NOMO-1 treated with DMSO at 0.1 percent for 48 hours (cell line): Measurements from ENCODE around the gene LIN52.
A peak's percentile ranks its signal among the peaks of the same experiment; 100 is the strongest.

Source experiments
- DNase-seq: peaks from one replicate; lab custom pipeline; 2025; ENCODE audit not compliant: unreplicated experiment; lab: John Stamatoyannopoulos, UW

Gene LIN52, protein sequence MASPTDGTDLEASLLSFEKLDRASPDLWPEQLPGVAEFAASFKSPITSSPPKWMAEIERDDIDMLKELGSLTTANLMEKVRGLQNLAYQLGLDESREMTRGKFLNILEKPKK

DNA sequence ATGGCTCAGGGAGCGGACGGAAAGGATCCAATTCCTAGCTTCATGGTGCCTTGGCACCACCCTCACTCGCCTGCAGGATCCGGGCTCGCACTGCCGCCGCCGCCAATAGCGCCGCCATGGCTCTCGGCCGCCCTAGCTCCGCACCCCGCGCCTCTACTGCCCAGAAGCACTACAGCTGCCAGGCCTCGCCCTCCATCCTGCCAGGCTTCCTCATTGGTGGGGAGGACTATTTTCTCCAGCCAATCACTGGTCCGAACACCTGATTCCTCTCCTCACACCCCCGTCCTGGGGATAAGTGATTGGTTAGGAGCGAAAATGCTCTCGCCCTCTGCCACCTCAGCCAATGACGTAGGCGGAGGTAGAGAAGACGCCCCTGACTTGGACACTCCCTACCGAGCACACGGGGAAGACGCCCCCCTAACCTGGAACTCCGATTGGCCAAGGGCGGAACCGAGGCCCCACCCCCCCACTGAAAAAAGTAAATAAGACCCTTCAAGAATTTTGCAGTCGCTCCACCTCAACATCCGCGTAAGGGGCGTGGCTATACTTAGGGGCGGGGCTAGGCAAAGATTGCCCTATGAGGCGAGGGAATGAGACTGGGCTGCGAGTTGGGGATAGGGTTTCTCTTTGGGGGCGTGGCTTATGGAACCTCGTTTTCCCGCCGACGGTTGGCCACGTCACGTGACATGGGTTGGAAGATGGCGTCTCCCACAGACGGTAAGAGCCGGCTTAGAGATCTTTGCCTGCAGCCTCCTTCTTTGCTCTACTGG lies at the start of gene LIN52, which contains the start of gene ALDH6A1:
LIN52 (plus strand) TSS at position 680 of the 770 bp plus-strand sequence; CDS start at position 699, 19 bp downstream.
ALDH6A1 (minus strand) TSS at position 177 of the 770 bp plus-strand sequence; CDS start at position 118, 59 bp downstream.
- peak; percentile 100 for DNase-seq

DNA sequence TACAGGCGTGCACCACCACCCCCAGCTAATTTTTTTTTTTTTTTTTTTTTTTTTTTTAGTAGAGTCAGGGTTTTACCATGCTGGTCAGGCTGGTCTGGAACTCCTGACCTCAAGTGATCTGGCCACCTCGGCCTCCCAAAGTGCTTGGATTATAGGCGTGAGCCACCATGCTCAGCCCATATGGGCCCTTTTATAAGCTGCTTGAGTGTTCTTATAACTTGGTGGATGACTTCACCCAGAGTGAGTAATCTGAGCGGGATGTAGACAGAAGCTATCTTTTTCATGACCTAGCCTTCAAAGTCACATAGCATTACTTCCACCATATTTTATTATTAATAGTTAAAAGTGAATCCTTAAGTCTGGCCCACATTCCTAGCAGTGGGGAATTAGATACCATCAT lies 49.2 kb upstream of the LIN52 start:
- DNase-seq, result no peak

DNA sequence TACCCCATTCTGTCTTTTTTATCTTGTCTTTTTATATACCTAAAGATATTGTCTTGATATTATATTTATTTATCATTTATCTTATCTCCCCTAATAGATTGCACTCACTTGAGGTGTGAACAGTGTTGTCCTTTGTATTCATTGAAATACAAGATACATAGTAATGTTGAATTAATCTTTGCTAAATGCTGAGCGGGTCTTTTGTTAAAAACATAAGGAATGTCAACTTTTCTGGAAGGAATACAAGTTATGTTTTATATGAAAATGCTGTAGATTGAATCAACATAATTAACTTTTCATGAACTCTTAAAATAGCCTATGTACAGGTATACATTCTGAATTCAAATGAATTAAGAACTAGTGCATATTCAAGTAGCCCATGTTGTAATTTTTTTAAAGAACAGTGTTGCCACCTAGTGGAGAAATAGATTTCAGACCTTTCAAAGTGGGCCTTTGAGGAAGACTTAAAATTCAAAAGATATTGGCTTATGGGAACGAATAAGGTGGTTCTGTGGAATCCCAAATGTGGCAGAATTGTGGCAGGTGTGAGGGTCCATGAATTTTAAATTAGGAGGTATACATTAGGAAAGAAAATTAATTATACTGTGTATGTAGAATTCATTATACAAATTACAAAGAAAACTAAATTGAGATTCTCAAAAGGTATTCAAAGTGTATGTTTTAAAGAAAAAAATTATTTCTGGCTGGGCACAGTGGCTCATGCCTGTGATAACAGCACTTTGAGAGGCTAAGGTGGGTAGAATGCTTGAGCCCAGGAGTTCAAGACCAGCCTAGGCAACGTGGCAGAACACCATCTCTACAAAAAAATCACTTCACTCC lies 46.5 kb upstream of the LIN52 start:
- peak; percentile 54 for DNase-seq

DNA sequence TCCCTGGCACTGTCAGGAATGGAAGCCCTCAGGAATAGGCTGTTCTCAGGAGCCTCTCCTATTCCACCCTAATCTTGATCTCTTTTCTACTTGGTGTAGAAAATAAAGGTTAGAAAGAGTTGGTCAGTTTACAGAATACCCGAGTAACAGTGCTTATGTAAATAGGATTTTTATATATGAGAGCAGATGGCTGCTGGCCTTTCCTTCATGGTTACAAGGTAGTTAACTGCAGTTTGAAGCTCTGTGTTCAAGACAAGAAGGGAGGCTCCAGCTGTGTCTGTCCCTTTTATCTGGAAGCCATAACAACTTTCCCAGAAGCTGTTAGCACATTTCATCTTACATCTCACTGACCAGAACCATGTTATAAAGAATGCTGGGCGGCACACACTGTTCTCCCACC lies 42.5 kb upstream of the LIN52 start:
- no peak for DNase-seq

DNA sequence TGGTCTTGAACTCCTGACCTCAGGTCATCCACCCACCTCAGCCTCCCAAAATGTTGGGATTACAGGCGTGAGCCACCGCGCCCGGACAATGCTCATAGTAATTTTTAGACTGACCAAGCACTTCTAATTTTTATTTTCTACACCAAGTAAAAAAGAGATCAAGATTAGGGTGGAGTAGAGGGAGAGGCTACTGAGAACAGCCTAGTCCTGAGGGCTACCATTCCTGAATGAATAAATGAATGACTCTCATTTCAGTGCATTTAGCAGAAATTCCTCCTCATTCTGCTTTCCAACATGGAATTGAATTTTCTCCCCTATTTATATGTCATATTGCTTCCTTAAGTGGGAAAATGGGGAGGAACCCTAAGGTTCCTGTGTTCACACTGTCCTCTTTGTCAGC lies 39.2 kb upstream of the LIN52 start:
- DNase-seq, result no peak

DNA sequence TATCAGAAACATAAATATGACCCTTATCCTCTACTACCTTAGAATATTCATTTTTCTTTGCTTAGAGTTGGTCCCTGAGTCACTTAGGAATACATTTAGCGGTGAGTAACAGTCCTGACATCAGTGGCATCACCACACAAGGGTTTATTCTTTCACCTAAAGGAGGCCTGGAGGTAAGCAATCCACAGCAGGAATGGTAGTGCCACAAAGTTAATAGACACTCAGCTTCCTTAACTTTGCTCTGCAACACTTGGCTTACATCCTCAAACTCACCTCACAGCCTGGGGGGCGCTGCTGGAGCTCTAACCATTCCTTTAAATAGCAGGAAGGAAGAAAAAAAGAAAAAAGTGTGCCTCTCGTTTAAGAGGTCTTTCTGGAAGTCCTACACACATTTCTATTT lies 36.5 kb upstream of the LIN52 start:
- no peak for DNase-seq

DNA sequence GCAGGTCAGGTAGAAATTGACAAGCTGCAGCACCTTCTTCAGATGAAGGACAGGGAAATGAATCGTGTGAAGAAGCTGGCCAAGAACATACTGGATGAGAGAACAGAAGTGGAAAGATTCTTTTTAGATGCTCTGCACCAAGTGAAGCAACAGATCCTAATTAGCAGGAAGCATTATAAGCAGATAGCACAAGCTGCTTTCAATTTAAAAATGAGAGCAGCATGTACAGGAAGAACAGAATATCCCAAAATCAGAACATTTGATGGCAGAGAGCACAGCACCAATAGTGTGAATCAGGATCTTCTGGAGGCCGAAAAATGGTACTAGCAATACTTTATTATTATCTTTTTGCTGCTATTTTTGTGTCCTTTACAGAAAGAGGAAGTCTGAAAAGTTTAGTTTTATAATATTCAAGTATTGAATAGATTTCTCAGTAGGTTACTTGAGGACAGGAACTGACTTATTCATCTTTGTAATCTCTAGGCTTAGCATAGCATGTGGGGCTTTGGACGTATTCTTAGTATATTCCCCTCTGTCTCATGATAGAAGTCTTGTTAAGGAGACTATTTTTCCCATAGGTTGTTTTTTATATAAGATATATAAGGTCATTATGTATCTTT lies 34.8 kb upstream of the LIN52 start:
- DNase-seq, result peak; percentile 51

DNA sequence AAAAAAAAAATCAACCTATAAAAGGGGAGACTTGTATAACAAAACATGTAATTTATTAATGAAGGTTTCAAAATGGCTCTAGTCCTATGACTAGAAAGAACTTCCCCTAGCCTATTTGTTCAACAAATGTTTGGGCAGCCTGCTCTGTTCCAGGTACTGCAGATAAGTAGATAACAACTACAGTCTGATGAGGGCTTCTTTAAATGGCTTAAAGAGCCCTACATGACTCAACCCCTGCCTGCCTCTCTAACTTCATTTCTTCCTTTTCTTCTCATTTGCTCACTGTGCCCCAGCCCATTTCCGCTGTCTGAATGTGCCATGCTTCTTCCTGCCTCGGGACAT lies 22.0 kb upstream of the LIN52 start:
- DNase-seq, result no peak

DNA sequence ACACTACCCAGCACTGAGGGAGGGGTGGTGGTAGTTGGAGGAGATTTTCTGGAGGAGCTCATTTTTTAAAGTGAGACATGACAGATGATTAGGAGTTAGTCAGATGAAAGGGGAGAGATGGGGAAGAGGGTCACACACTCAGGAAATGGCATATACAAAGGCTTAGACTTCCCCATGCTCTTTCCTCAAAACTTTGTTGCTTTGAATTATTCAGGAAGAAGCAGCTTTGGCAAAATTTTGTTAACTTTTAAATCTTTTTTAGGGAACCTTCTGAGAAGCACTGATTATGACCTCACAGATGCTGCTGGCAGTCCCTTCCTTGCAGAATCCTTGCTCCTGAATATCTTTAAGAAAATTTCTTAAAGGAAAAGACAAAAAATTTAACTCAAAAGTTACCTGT lies 20.3 kb upstream of the LIN52 start:
- no peak for DNase-seq

DNA sequence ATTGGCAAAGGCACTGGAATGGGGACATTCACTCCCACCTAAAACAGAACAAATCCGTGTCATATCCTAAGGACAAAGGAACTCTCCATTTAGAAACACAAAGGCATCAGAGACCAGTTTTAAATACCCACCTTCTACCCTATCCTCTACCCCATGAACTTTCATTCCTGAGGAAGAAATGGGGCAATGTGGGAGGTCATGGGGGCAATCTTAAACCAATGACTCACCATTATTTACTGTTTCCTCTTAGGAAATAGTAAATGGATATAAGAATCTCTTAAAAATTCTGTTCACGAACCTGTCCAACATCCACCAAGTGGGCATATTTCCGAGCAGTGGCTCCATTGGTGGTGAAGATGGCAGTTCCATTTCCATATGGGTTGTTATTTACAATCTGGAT lies 19.9 kb upstream of the LIN52 start:
- no peak for DNase-seq

DNA sequence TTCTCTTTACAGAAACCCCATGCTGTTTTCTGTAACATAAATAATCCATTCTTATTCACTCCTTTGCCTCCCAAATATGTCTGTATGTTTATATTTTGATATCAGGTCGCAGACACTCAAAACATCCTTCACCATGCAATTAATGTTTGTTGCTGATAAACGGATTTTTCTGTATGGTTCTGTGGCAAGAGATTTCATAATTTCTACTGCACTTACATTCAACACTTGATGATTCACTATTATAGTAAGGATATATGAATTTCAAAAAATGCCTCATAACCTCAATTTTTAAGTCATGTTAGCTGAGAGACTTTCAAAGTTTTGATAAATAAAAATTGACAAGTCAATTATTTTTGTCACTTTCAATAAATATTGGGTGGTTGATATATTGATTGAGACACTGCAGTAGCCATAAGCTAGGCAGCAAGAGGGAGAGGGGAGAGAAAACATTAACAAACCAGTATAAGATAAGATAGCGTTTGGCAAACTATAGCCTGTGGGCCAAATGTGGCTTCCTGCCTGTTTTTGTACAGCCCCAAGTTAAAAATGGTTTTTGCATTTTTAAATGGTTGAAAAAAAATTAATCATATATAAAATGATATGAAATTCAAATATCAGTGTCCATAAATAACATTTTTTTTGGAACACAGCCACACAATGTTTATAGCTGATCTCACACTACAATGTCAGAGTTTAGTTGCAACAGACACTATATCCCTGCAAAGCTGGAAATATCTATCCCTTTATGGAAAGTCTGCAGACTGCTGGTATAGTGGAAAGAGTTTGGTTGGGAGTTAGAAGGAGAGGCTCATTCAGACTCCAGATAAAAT lies 18.8 kb upstream of the LIN52 start:
- no peak for DNase-seq

DNA sequence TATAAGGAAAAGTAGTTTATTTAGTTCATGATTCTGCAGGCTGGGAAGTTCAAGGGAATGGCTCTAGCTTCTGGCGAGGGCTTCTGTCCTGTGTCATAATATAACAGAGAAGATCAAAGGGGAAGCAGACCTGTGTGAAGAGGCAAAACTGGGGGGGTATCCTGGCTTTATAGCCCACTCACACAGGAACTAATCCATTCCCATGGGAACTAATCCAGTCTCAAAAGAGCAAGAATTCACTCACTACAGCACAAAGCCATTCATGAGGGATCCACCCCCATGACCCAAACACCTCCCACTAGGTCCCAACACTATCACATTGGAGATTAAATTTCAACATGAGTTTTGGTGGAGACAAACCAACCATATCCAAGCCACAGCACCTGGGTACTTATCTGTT lies 7.4 kb upstream of the LIN52 start:
- DNase-seq, result no peak

DNA sequence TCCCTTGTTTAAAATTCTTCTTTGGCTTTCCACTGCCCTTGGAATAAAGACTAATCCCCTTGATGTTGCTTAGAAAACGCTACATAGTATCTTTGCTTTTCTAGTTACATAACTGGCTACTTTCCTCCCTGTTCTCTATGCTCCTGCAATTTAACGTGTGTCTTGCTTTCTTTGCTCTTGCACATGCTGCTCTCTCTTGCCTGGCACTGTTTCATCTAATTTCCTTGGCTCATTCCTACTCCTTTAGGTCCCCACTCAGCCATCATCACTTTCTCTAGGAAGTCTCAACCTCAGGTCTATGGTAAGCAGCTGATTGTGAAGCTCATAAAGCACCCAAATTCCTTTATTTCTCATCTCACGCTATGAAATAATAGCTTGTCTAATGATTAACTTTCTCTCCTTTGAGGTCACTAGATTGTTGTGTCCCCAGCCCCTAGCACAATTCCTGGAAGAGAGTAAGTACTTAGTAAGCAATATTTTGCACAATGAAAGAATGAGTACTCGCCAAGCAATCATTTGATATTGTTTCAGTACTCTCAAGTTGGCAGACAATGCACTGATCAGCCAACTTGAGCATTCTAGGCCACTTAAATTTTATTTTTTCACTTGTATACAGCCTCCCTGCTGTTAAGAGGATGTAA lies 3.8 kb upstream of the LIN52 start:
- no peak for DNase-seq

DNA sequence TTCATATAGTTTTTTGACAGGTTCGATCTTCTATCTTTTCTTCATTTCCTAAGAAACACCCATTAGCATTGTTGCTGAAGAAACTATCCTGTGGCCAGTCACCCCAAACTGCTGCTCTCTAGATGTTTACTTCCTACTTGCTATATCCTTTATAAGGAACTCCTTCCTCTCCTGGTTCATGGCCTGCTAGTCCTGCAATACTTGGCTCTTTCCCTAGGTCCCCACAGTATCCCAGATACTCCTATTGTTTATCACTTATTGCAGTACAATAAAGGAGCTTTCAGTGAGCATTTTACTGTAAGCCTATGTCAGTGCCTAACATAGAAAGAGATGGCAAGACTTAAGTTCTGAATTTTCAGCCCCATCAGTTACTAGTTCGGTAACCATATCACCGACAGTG lies 3.3 kb upstream of the LIN52 start:
- no peak for DNase-seq

DNA sequence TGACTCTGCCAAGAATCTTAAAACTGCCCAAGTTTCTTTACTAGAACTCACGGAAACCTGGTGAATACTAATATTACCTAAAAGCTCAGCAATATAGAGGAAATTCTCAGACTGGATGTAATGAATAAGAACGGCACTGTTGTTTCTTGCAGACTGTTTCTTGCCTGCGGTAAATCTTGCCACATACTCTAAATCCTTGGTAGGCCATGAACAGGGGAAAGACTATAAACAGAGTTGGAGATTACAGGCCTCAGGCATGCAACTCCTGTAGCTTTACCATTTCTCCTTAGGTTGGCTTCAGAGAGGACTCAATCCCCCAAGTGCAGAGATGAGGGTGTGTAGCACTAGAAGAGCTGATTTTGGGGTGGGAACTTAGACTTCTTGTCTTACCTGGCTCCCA lies 1.6 kb upstream of the LIN52 start:
- DNase-seq, result no peak

DNA sequence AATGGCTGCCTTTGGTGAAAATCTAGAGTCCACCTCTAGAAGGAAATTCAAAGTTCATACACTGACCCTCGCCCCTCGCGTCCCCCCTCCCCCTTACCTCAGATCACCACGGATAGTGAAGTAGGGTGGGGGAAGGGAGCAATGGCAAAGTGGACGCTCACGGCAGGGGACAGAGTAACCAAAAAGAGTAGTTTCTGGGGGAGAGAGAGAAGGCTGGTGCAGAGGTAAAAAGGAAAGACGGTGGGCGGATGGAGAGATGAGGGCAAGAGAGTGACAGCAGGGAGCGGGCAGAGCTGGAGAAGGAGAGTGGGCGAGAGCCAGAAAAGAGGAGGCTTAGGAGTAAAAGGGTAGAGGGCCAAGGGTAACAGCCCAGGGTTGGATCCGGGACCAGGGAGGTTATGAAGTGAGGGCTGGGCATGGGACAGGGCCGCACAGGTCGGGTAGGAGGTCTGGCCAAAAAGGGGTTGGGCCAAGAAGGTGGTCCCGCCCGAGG lies 926 bp upstream of the LIN52 start:
- DNase-seq, result no peak

DNA sequence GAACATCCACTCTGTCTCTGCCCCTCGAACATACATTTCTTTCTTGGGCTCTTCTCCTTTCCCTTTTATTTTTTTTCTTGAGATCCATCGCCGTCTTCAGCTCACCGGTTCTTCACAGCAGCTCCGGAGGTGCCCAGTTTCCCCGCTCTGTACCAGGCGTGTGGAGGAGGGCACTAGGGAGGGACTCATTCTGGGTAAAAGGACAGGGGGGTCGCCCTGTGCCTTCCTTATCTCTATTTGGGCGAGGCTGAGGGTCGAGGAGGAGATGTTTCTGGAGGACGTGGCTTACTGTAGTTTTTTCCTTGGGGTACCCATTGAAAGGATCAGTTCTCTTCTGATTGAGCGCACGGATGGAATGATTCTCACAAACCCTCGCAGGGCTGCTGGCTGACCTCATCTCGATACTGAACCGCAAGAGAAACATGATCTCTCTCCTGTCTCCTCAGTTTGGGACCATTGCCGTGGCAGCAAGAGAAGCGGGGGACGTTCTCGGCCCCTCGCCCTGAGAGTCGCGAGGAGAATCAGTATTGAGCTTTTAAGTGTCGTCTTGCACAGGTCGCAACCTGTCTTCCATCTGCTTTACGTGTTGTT lies 386 bp downstream of the LIN52 start:
- DNase-seq, result no peak

DNA sequence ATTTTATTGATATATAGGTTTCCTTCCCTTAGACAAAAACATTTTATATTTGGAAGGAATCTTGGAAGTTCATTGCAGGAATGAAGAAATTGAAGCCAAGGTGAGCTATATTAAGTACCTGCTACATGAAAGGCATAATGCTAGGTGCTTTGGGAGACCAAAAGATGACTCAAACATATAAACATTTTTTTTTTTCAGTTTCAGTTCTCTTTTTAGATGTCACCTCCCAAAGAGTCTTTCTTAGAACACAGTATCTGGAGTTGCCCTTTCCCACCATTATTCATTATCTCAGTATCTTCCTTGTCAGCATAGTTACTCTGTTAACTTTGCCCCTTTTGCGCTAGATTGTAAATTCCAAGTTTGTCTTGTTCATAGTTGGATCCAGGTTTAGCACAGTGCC lies 1.1 kb downstream of the LIN52 start:
- peak; percentile 56 for DNase-seq

DNA sequence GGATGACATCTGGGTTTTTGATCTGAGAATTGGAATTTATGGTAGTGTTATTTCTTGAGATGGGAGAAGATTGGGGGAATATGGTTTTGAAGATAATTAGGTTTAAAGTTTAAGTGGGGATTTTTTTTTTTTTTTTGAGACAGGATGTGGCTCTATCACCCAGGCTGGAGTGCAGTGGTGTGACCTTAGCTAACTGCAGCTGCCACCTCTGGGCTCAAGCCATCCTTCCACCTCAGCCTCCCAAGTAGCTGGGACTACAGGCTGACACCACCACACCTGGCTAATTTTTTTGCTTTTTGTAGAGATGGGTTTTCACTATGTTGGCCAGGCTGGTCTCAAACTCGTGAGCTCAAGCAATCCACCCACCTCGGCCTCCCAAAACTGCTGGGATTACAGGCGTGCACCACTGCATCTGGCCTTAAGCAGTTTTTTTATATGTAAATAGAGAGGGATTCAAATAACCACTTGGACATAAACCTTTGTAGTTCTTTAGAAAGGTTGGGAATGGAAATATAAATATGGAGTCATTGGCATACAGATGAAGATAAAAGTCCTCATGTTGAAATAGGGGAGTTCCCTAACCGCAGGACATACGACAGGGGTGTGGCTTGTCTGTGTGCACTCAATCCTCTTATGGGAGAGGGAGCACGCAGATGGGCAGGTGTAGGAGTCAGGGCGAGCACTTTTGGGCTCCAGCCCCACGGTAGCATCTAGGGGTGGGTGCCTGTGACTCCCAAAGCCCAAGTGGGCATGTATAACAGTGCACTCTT lies 4.7 kb downstream of the LIN52 start:
- DNase-seq, result no peak
